Liver (tissue), 3 donors: ENCODE results near the gene TMEM170A.

ENCODE experiments used
- ATF3 ChIP-seq: IDR thresholded peaks from 2 replicates; pipeline ENCODE4 v1.6.1; 2016; ENCODE audit warnings: antibody characterized with exemption
- EGR1 ChIP-seq, 2 donors: IDR thresholded peaks; 2 replicates each; pipeline ENCODE4 v1.6.1; 2016 to 2018; ENCODE audit warnings: antibody characterized with exemption in 2 of 2, low read depth in 2 of 2
- GABPA ChIP-seq, 2 donors: IDR thresholded peaks in 1 of 2; conservative IDR thresholded peaks in 1 of 2; 2 replicates each; pipeline ENCODE4 v1.6.1; 2016; ENCODE audit warnings: antibody characterized with exemption in 2 of 2, mild to moderate bottlenecking in 1 of 2, moderate library complexity in 1 of 2
- HNF4G ChIP-seq: IDR thresholded peaks from 2 replicates; pipeline ENCODE4 v1.6.1; 2016; ENCODE audit warnings: antibody characterized with exemption
- JUND ChIP-seq, 2 donors: IDR thresholded peaks; 2 replicates each; pipeline ENCODE4 v1.6.1; 2016; ENCODE audit warnings: antibody characterized with exemption in 2 of 2
- RAD21 ChIP-seq, 2 donors: IDR thresholded peaks; 2 replicates each; pipeline ENCODE4 v1.6.1; 2016; ENCODE audit warnings: antibody characterized with exemption in 2 of 2, mild to moderate bottlenecking in 2 of 2
- RXRA ChIP-seq, 2 donors: IDR thresholded peaks; 2 replicates each; pipeline ENCODE4 v1.6.1; 2017 to 2018; ENCODE audit warnings: antibody characterized with exemption in 2 of 2, mild to moderate bottlenecking in 1 of 2
- SP1 ChIP-seq: IDR thresholded peaks from 2 replicates; pipeline ENCODE4 v1.6.1; 2018; ENCODE audit warnings: antibody characterized with exemption, mild to moderate bottlenecking
- TAF1 ChIP-seq: conservative IDR thresholded peaks from 2 replicates; pipeline ENCODE4 v1.6.1; 2016; ENCODE audit warnings: antibody characterized with exemption, mild to moderate bottlenecking
- ZBTB33 ChIP-seq: IDR thresholded peaks from 2 replicates; pipeline ENCODE4 v1.6.1; 2016; ENCODE audit warnings: antibody characterized with exemption
- TF ChIP-seq, protein P1 (sequence below): fragments of 150-350 bp; IDR thresholded peaks from 2 replicates; pipeline ENCODE4 v1.5.1; 2017; ENCODE audit warnings: improper control_type of control experiment, low read depth, low read length; ENCODE audit not compliant: missing input control
- TF ChIP-seq, protein P2 (sequence below): IDR thresholded peaks from 2 replicates; pipeline ENCODE4 v1.6.1; 2016; ENCODE audit warnings: antibody characterized with exemption, mild to moderate bottlenecking
- TF ChIP-seq, protein P3 (sequence below): IDR thresholded peaks from 2 replicates; pipeline ENCODE4 v1.6.1; 2016; ENCODE audit warnings: antibody characterized with exemption
- donor health status: healthy.
- donor health status: healthy.

- TF ChIP-seq, protein P1, sequence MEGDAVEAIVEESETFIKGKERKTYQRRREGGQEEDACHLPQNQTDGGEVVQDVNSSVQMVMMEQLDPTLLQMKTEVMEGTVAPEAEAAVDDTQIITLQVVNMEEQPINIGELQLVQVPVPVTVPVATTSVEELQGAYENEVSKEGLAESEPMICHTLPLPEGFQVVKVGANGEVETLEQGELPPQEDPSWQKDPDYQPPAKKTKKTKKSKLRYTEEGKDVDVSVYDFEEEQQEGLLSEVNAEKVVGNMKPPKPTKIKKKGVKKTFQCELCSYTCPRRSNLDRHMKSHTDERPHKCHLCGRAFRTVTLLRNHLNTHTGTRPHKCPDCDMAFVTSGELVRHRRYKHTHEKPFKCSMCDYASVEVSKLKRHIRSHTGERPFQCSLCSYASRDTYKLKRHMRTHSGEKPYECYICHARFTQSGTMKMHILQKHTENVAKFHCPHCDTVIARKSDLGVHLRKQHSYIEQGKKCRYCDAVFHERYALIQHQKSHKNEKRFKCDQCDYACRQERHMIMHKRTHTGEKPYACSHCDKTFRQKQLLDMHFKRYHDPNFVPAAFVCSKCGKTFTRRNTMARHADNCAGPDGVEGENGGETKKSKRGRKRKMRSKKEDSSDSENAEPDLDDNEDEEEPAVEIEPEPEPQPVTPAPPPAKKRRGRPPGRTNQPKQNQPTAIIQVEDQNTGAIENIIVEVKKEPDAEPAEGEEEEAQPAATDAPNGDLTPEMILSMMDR = no peak
- TF ChIP-seq GABPA (IDR thresholded peaks at IDR 0.05 in 1 of 2, conservative IDR thresholded peaks at IDR 0.05 in 1 of 2) = no peak
- TF ChIP-seq, protein P2, sequence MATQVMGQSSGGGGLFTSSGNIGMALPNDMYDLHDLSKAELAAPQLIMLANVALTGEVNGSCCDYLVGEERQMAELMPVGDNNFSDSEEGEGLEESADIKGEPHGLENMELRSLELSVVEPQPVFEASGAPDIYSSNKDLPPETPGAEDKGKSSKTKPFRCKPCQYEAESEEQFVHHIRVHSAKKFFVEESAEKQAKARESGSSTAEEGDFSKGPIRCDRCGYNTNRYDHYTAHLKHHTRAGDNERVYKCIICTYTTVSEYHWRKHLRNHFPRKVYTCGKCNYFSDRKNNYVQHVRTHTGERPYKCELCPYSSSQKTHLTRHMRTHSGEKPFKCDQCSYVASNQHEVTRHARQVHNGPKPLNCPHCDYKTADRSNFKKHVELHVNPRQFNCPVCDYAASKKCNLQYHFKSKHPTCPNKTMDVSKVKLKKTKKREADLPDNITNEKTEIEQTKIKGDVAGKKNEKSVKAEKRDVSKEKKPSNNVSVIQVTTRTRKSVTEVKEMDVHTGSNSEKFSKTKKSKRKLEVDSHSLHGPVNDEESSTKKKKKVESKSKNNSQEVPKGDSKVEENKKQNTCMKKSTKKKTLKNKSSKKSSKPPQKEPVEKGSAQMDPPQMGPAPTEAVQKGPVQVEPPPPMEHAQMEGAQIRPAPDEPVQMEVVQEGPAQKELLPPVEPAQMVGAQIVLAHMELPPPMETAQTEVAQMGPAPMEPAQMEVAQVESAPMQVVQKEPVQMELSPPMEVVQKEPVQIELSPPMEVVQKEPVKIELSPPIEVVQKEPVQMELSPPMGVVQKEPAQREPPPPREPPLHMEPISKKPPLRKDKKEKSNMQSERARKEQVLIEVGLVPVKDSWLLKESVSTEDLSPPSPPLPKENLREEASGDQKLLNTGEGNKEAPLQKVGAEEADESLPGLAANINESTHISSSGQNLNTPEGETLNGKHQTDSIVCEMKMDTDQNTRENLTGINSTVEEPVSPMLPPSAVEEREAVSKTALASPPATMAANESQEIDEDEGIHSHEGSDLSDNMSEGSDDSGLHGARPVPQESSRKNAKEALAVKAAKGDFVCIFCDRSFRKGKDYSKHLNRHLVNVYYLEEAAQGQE = no peak
- no peak for TF ChIP-seq EGR1 (IDR thresholded peaks at IDR 0.05; ENCODE audit: low read depth in 2 of 2)
- no peak for TF ChIP-seq RXRA (IDR thresholded peaks at IDR 0.05)
- TF ChIP-seq JUND (IDR thresholded peaks at IDR 0.05) = no peak
- TF ChIP-seq SP1 = no peak
- no peak for TF ChIP-seq TAF1
- TF ChIP-seq, protein P3, sequence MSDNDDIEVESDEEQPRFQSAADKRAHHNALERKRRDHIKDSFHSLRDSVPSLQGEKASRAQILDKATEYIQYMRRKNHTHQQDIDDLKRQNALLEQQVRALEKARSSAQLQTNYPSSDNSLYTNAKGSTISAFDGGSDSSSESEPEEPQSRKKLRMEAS = no peak
- TF ChIP-seq ATF3 = no peak
- no peak for TF ChIP-seq RAD21 (IDR thresholded peaks at IDR 0.05)
- TF ChIP-seq HNF4G = no peak
- no peak for TF ChIP-seq ZBTB33
These were observed 27.4 kb upstream of the TMEM170A start for GRCh38 chr16:75491876-75492275.
